Activated B cell treated with CpG ODN at 0.5 μM for 24 hours (primary cell): ENCODE data around the gene CBLB. TPM values are rescaled to one million over a fixed set of nuclear protein-coding genes. Genes with fewer than 3 reads are reported as not detected.

ENCODE experiments used
- ATAC-seq: fragments of 200-7000 bp; cut with Tn5 transposase; one replicate; pipeline ENCODE4 v1.10.0; 2021; ENCODE audit warnings: low read depth, mild to moderate bottlenecking, moderate library complexity
- CTCF ChIA-PET: fragments of 350-600 bp; sonication (Branson Sonifier 250); formaldehyde crosslinking; loops from one replicate; lab custom pipeline; 2021; ENCODE audit warnings: antibody characterized with exemption; lab: Charles Lee
- POLR2A ChIA-PET: fragments of 350-600 bp; sonication (Branson Sonifier 250); formaldehyde crosslinking; loops from one replicate; lab custom pipeline; 2021; ENCODE audit warnings: antibody characterized with exemption; lab: Charles Lee
- DNase-seq: peaks from one replicate; pipeline ENCODE4 v3.0.0; 2022
- H3K27ac Mint-ChIP-seq: one replicate; pipeline ENCODE4 v1.8.0; 2020; ENCODE audit warnings: mixed read lengths
- H3K27me3 Mint-ChIP-seq: one replicate; pipeline ENCODE4 v1.8.0; 2021; ENCODE audit warnings: mixed read lengths
- H3K36me3 Mint-ChIP-seq: one replicate; pipeline ENCODE4 v1.8.0; 2021; ENCODE audit warnings: low read depth, mixed read lengths
- H3K4me1 Mint-ChIP-seq: one replicate; pipeline ENCODE4 v1.8.0; 2021; ENCODE audit warnings: mixed read lengths
- H3K4me3 Mint-ChIP-seq: one replicate; pipeline ENCODE4 v1.8.0; 2020; ENCODE audit warnings: mild to moderate bottlenecking, mixed read lengths
- H3K9me3 Mint-ChIP-seq: one replicate; pipeline ENCODE4 v1.8.0; 2020; ENCODE audit warnings: mixed read lengths
- CTCF ChIP-seq: fragments of 200-600 bp; IDR thresholded peaks from one replicate; pipeline ENCODE4 v1.8.0; 2022; ENCODE audit warnings: antibody characterized with exemption, mild to moderate bottlenecking
- intact Hi-C: fragments of 100-400 bp; cut with micrococcal nuclease; formaldehyde crosslinking; loops from one replicate; pipeline ENCODE4 v1.15.1; 2024
- total RNA-seq: library from RNA; stranded (reverse); gene quantifications from 2 replicates; pipeline ENCODE4 v1.2.3, GENCODE V29; 2022

Gene CBLB
- total RNA-seq, 1 donor from 2014 or later, result 78.1 TPM

- Mint-ChIP-seq H3K27me3 (peaks cover 3% of the 10 kb centered on the region), H3K9me3 (no peaks in the 10 kb centered on the region), H3K36me3 (no peaks in the 10 kb centered on the region), H3K27ac (no peak overlapping the region), H3K4me1 (peaks cover 2% of the 10 kb centered on the region), H3K4me3 (no peak overlapping the region)
- no peak for TF ChIP-seq CTCF
- intact Hi-C loops, result no loop called here
- no peak for DNase-seq
- ChIA-PET POLR2A (no interaction called here), CTCF (no interaction called here)
- ATAC-seq, result no peak
Measured at GRCh38 chr3:105888621-105889579, 20.1 kb upstream of the CBLB start.

- peaks cover 3% of the 10 kb centered on the region for H3K27me3 Mint-ChIP-seq
- CTCF ChIA-PET, result no interaction called here
- ATAC-seq, result no peak
- no peak overlapping the region for H3K27ac Mint-ChIP-seq
- H3K9me3 Mint-ChIP-seq, result no peaks in the 10 kb centered on the region
- H3K4me1 Mint-ChIP-seq, result peaks cover 8% of the 10 kb centered on the region
- POLR2A ChIA-PET, result no interaction called here
- H3K4me3 Mint-ChIP-seq, result no peak overlapping the region
- intact Hi-C loops, result no loop called here
- DNase-seq, result no peak
- no peak for TF ChIP-seq CTCF
- H3K36me3 Mint-ChIP-seq, result no peaks in the 10 kb centered on the region
Measured at GRCh38 chr3:105885256-105885655, 16.4 kb upstream of the CBLB start.

- POLR2A ChIA-PET, result no interaction called here
- intact Hi-C loops, result no loop called here
- no peak for ATAC-seq
- CTCF ChIA-PET, result interaction anchor here (0.6 kb wide), 1 partner anchor 13 kb away, joined by 3 read pairs; no protein-coding TSS in a partner anchor
- H3K27ac Mint-ChIP-seq, result no peak overlapping the region
- H3K4me1 Mint-ChIP-seq, result peaks cover 8% of the 10 kb centered on the region
- no peak overlapping the region for H3K4me3 Mint-ChIP-seq
- TF ChIP-seq CTCF, result no peak
- DNase-seq, result no peak
- H3K27me3 Mint-ChIP-seq, result peaks cover 3% of the 10 kb centered on the region
- H3K36me3 Mint-ChIP-seq, result no peaks in the 10 kb centered on the region
- no peaks in the 10 kb centered on the region for H3K9me3 Mint-ChIP-seq
Measured at GRCh38 chr3:105883798-105884377, 15.1 kb upstream of the CBLB start.

GRCh38 chr3:105880681-105881290 is 12.0 kb upstream of the CBLB start:
- Mint-ChIP-seq H3K36me3 (no peaks in the 10 kb centered on the region), H3K27ac (no peak overlapping the region), H3K4me1 (peaks cover 23% of the 10 kb centered on the region), H3K4me3 (no peak overlapping the region), H3K27me3 (no peaks in the 10 kb centered on the region), H3K9me3 (no peaks in the 10 kb centered on the region)
- no peak for ATAC-seq
- DNase-seq, result no peak
- intact Hi-C loops, result no loop called here
- CTCF ChIA-PET, result no interaction called here
- POLR2A ChIA-PET, result interaction anchor here (0.6 kb wide), 1 partner anchor 22 kb away, joined by 8 read pairs; no protein-coding TSS in a partner anchor
- TF ChIP-seq CTCF, result no peak

GRCh38 chr3:105878061-105878460 is 9.2 kb upstream of the CBLB start:
- TF ChIP-seq CTCF, result no peak
- Mint-ChIP-seq H3K27ac (no peak overlapping the region), H3K4me3 (no peak overlapping the region), H3K27me3 (no peaks in the 10 kb centered on the region), H3K36me3 (no peaks in the 10 kb centered on the region), H3K9me3 (no peaks in the 10 kb centered on the region), H3K4me1 (peaks cover 20% of the 10 kb centered on the region)
- ChIA-PET POLR2A (interaction anchor here (1.1 kb wide), 1 partner anchor 10 kb away, joined by 3 read pairs; the partner anchor contains the start of gene CBLB), CTCF (no interaction called here)
- intact Hi-C loops, result no loop called here
- DNase-seq, result no peak
- no peak for ATAC-seq
